K562 treated with DMSO at 1 percent for 4 hours (cell line): ENCODE results near the gene SLC22A14. TPM values are rescaled to one million over a fixed set of nuclear protein-coding genes. Genes with fewer than 3 reads are reported as not detected.

Experiments
- total RNA-seq: library from RNA; unstranded; fragments of 300-600 nt; gene quantifications from 2 replicates; pipeline ENCODE4 v1.2.3, GENCODE V29; 2022; ENCODE audit not compliant: insufficient read depth

SLC22A14 gene
- total RNA-seq = not detected in 2 replicates

GRCh38 chr3:38281895-38282686, at the start of gene SLC22A14:
TSS of gene SLC22A14 (plus strand) at chr3:38282294. CDS start at chr3:38306027, 23,733 bp downstream.

GRCh38 chr3:38265604-38266307, 16.3 kb upstream of the SLC22A14 start, which contains the start of gene SLC22A13:
TSS of gene SLC22A13 (plus strand) at chr3:38265812. CDS start at chr3:38265861, 49 bp downstream.

GRCh38 chr3:38346587-38347410, 64.7 kb downstream of the SLC22A14 start, which contains the start of gene XYLB:
TSS of gene XYLB (plus strand) at chr3:38346785. CDS start at chr3:38346869, 84 bp downstream.

Other genes with a start within 250 kb of the SLC22A14 start
- gene DLEC1, start 243.1 kb upstream of the SLC22A14 start, total RNA-seq = not detected in 2 replicates
- 65.0 and 71.6 TPM in 2 replicates for gene ACAA1, start 145.2 kb upstream of the SLC22A14 start, total RNA-seq
- 34.6 and 41.1 TPM in 2 replicates for gene MYD88, start 143.6 kb upstream of the SLC22A14 start, total RNA-seq
- gene OXSR1, start 116.8 kb upstream of the SLC22A14 start, total RNA-seq = 16.8 and 21.4 TPM in 2 replicates
- gene SLC22A13, start 16.5 kb upstream of the SLC22A14 start, total RNA-seq = 0.45 TPM in 1 of 2 replicates, not detected in the other
- gene XYLB, start 64.5 kb downstream of the SLC22A14 start, total RNA-seq = 3.9 and 5.7 TPM in 2 replicates
- gene ACVR2B, start 171.6 kb downstream of the SLC22A14 start, total RNA-seq = 4.0 and 5.6 TPM in 2 replicates
- 2.9 and 232 TPM in 2 replicates for gene EXOG, start 214.0 kb downstream of the SLC22A14 start, total RNA-seq